ENCODE measurements around the gene VASN.

DNA sequence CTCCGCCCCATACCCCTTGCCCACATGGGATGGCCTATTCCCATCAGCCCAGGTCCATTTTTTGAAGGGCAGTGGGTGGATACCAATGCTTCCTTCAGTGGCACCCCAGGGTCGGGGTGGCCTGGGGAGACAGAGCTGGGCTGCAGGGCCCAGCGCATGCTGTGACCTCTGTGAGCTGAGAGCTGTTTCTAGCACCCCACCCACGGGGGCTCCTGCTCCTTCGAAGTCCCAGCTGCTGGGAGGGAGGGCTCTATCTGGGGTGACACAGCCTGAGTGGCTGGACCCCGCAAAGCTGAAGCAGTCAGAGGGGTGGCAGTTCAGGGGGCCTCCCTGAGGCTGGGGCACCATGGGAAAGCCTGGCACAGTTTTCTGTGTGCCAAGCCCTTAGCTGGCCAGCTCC, 31.2 kb upstream of the VASN start:
- TF ChIP-seq LEF1 (IDR thresholded peaks at IDR 0.05; ENCODE audit: borderline replicate concordance), result no peak
- no peak for TF ChIP-seq BHLHE40 (IDR thresholded peaks at IDR 0.05; ENCODE audit: borderline replicate concordance)
- no peak for TF ChIP-seq ZNF384 (IDR thresholded peaks at IDR 0.05)
- TF ChIP-seq NFRKB (IDR thresholded peaks at IDR 0.05), result no peak
- no peak for TF ChIP-seq SP1 (IDR thresholded peaks at IDR 0.05)
- no peak for TF ChIP-seq ARNT (IDR thresholded peaks at IDR 0.05)
- no peak for TF ChIP-seq SUZ12 (IDR thresholded peaks at IDR 0.05)
- TF ChIP-seq FOXK2 (IDR thresholded peaks at IDR 0.05), result no peak
